NOMO-1 treated with dmso at 0.1 percent for 144 hours (cell line): ENCODE measurements around the gene MDGA2.

Experiments used
- DNase-seq: peaks from one replicate; lab custom pipeline; 2025; ENCODE audit not compliant: unreplicated experiment; lab: John Stamatoyannopoulos, UW

Gene MDGA2

DNA sequence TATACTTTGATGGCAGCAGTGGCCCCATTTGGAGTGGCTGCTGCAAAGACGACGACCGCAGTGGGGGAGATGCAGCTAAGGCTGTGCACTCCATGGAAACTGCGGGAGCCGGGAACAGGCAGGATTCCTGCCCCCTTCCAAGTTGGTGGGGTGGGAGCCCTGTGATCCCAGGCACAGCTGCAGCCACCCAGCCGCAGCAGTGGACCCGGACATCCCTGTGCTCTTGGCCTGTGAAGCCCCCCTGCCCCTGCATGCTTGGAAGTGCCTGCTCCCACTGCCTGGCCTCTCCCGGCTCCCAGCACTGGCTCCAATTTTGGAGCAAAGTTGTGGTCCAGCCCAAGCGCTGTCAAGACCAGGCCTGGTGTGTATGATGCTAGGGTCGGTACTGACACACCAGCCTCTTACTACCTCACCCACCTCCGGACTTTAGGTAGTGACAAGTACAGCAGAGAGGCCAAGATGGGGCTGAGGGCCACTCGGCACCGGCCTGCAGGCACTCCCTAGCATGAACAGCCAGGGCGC is 521.1 kb downstream of the MDGA2 start:
- DNase-seq: no peak

DNA sequence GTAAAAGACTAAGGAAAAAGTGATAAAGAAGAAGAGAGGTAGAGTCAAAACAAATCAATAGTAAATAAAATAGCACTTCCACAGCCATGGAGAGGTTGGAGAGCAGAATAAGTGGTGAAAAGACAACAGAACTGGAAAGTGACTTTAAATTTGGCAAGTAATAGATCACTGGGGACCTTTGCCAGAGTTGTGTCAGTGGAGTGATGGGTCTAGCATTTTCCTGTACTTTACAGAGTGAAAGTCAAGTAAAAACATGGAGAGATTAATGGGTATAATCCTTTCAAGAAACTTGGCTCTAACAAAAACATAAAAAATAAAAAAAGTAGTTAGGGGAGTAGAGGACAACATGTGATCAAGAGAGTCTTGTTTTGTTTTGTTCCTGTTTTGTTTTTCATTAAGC is 521.7 kb downstream of the MDGA2 start:
- DNase-seq: no peak

DNA sequence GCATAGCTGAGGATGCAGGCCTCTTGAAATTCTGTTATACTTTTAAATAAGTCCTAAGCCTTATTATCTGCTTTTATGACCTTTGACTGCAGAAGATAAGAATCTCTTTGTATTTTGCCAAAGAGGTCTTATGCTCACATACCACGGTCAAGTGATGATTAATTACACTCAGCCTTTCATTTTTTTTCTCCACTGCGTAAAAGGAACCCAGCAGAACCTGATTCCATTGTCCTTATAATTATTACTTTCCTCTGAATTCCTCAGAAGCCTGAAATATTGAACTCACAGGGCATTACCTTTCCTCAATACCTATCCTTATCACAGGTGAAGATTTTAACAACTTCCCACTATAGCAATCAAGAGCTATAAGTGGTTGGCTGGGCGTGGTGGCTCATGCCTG is 525.1 kb downstream of the MDGA2 start:
- no peak for DNase-seq

DNA sequence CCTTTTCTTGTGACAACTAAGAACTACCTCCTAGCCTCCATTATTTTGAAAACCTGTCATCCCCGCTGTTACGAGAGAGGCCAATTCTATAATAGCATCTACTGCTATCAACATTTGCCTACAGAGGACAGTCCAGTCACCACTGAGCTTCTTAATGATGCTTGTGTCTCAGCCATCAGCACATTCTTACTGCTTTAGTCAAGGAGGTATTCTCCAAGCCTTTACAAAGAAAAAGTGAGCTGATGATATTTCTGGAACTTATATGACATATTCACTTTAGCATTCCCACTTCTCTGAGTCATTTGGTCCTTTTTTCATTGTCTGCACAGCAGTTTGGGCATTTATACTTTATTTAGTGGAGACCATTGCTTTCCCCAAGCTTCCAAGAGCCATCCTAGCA is 526.1 kb downstream of the MDGA2 start:
- DNase-seq: no peak

DNA sequence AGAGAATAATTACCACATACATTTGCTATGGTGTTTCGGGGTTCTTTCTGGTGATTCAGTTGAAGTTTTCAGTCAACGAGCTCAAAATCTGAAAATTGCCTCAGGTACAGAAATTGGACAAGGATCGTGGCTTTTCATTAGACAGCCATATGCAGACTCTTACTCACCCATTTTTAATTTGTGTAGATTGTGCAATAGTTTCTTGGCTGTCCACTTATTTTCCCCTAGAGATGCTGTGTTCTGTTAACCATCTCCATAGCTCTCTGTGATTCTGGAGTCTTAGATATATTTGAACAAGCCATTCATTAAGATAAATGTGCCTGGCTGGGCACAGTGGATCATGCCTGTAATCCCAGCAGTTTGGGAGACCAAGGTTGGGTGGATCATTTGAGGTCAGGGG is 526.7 kb downstream of the MDGA2 start:
- DNase-seq: no peak

DNA sequence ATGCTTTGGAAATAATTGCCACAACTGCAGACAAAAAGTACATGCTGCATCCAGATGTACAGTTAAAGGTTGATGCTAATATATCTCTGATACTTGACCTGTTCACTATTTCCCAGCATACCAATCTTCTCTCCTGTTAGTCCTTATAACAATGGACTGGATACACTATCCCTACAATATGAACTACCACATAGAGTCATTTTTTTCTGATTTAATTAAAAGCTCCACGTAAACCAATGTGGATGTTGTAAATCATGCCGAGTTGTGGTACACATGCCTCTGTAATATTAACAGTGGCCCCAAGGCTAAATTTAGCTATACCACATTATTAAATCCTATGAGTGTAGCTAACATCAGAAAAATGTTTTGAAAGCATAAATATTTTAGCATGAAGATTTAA is 554.8 kb downstream of the MDGA2 start:
- no peak for DNase-seq

DNA sequence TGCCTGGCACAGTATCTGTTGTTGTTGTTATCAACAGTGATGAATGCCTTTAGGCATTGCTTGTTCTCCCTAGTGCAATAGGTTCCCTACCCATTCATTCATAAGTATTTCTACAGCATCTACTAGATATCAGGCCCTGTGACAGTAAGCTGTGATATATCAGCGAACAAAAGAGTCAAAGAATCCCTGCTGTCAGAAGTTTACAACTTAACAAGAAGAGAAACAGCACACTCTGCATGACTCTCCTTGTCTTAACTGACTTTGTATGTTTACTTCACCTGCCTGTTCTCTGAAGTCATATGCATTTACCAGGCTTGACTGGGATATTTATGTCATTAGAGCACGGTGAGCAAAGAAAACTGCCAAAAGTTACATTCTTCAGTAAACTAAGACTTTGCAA is 571.6 kb downstream of the MDGA2 start:
- no peak for DNase-seq

DNA sequence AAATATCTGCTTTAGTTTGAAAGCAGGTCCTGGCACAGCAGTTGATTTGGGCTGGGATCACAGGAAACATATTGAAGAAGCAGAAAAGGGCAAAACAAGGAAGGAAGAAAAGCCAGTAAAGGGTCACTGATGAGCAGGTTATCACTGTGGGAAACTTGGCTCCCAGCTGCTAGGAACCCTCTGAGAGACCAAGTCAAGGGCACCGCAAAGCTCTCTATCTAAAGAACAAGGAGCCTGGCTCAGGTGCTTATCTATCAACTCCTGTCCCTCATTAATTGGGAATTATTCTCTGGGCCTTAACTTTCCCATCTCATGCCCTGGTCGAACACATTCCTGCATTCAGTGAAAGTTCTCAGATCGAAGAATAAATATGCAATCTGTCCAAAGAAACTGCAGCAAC is 572.9 kb downstream of the MDGA2 start:
- DNase-seq: no peak

DNA sequence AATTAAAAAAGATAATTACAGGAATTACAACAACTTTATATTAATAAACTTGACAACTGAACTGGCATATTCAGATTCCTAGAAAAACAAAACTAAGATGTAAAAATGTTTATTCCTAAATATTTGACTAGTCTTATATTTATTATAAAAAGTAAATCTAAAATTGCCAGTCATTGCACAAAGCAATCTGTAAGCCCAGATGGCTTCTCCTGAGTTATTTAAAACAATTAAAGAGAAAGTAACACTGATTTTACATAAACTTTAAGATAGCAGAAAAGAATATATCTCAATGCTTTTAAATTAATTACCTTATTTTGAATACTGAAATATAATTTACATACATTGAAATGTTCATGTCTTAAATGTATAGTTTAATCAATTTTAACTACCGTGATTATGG is 589.7 kb downstream of the MDGA2 start:
- no peak for DNase-seq

DNA sequence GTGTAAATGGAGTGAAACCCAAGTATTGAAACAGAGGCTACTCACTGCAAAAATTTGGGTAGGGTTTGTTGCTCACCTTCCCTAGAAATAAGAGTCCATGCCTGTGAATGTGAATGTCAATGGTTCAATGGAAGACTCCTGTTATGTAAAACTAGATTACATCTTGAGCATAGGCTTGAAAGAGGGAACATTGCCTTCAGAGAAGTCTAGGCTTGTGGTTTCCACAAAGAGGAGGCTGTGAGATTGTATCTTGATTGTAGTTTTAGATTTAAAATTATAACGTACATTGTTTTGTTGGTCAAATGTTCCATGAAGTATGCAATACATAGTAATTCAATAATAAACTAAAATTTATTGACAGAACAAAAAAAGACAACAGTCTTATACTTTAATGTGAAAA is 610.1 kb downstream of the MDGA2 start:
- no peak for DNase-seq

DNA sequence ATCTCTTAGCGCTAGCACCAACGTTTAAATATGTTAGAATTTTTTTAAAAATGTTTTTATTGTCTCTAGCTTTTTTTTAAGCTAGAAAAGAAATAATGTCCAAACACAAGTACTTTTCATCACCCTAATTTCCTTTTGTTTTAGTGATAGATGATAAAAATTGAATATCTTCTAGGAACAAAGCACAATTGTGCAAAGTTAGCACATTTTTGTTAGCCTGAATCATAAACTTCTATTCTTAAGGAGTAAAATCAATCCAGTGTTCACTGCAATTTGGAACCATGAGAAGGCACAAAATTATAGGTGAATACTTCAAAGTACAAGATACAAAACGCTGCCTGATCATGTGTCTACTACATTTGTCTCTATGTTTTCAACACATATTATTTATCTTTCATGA is 615.4 kb downstream of the MDGA2 start:
- DNase-seq: no peak

DNA sequence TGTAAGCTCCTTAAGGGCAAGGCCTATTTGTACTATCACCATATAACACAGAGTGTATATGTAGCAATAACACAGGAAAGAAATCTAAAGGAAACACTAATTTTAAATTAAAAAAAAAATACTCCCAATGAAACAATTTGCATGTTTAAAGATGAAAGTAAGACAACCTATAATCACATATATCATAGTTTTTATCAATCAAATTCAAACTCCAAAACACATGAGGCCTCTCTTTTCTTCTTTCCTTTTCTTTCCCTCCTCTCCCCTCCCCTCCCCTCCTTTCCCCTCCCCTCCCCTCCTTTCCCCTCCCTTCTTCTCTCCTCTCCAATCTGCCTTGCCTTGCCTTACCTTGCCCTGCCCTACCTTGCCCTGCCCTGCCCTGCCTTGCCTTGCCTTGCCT is 618.0 kb downstream of the MDGA2 start:
- DNase-seq: no peak

DNA sequence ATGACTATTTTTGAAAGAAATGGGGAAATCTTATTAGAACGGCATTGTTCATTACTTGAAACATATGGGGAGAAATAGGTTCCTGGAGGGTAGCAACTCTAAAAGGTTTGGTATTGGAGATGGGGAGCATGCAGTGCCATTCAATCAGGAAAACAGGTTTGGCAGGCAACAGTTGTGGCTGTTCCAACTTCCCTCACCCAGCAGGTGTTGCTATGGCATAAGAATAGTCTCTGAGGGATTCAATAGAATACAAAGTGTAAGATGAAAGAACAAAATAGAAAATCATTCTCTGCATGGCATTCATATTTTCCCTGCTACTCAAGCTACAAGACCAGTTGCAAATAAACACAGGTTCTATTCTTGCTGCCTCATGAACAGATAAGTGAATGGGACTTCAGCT is 630.6 kb downstream of the MDGA2 start:
- no peak for DNase-seq

DNA sequence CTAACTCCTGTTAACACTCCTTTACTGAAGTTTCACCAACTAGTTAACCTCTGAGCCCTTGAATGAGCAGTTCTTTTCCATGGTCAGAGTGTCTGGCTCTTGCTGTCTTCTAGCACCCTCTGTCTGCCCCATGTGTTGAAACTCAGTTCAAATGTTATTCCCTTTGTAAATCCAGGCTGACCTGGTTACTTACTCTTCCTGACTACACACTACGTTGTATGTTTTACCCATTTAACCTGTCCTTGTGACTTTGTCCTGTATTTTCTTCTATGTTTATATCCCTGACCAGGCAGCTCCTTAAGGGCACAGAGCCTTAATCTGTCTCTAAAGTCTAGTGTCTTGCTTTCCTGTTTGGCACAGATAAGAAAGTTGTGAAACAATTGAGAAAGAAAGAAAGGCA is 634.9 kb downstream of the MDGA2 start:
- no peak for DNase-seq

DNA sequence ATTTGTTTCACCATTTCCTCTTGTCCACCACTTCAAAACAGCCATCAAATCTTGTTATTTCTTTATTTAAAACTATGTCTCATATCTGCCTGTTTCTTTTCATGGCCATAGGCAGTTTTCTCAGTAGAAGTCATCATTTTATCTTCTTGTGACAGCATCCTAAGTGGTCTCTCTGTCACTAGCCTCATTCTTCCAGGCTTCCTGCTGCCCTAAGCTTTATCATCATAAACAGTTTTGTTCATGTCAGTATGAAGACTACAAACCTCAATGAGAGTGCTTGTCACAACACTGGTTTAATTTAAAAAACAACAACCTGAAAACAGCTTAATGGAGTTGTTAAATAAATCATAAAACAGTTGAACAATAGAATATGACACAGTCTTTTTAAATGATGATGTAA is 636.1 kb downstream of the MDGA2 start:
- DNase-seq: no peak

DNA sequence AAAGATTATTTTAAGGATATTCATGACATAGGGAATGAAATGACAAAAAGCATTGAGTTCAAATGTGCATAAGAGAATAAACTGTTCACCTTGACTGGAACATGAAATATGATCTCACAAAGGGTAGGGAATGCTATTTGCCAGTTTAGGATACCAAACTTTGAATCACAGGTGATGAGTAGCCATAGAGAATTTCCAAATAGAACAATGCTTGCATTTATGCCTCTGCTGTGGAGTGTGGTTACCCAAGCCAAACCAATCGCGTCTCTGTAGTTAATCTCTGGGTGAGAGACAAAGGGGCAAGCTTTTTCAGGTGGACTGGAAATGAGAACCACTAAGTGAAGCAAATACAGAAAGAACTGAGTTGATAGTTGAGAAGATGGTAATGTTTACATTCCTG is 652.7 kb downstream of the MDGA2 start:
- DNase-seq: no peak

DNA sequence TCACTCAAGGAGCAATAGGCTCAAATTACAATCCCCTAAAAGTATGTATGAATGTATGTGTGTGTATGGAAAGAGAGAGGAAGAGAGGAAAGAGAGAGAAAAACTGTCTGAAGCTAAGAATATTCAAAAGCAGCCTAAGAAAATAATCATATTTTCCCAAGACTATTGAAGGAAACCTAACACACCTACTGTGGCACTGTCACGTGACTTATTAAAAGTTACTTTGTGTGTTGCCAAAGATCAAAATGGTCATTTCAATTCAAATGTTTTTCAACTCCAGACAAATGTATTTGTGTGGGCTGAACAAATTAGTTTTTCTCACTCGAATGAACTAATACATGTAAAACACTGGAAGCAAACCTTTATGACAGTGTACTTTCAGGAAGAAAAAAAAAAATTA is 654.9 kb downstream of the MDGA2 start:
- no peak for DNase-seq

DNA sequence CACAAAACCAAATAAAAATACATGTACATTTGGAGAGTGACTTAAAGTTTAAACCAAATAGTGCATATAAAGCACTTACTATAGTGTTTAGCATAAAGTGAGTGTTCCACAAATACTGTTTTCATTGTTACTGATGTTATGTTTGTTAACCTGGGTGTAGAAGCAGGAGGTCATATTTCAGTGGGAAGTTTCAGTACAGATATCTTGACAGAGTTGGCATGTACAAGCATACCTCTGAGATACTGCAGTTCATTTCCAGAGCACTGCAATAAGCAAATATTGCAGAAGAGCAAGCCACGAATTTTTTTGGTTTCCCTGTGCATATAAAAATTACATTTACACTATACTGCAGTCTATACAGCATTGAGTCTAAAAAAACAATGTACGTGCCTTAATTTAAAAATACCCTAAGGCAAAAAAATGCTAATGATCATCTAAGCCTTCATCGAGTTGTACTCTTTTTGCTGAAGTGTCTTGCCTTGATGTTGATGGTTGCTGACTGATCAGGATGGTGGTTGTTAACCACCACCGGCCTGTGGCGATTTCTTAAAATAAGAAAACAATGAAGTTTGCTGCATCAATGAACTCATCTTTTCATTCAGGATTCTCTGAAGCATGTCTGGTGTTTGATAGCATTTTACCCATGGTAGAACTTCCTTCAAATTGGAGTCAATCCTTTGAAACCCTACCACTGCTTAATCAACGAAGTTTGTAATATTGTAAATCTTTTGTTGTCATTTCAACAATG is 662.7 kb downstream of the MDGA2 start:
- DNase-seq: no peak

DNA sequence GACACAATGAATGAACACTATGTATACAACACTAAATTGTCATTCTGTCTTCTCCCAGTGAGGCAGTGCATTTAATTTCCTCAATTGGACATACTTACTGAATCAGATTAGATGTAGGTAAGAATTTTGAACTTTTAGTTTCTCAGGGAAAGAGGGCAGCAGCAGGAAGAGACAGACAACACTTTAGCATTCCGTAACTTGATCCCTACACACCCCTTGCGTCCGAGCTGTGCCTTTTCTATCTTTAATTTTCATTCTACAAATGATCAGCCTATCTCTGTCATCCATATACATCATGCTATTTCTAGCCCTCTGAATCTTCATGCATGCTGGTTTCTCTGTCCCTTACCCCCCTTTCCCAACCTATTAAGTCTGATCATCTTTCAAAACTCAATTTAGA is 665.8 kb downstream of the MDGA2 start:
- DNase-seq: no peak

DNA sequence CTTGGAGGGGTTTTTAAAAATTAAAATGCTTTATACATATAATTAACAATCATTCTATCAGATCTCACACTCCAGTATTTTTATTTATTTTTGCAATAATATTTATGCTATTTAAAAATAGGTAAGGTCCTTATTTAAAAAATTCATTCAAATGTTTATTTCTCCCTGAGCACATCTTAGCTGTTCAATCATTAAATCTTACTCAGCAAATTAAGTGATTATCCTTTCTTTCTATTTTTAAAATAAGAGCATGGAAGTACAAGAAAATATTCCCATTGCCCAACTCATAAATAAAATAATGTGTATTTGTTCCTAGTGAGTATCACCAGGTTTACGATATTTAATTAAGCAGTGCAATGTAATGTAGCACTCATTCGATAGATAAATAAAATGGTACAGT is 666.7 kb downstream of the MDGA2 start:
- DNase-seq: no peak

DNA sequence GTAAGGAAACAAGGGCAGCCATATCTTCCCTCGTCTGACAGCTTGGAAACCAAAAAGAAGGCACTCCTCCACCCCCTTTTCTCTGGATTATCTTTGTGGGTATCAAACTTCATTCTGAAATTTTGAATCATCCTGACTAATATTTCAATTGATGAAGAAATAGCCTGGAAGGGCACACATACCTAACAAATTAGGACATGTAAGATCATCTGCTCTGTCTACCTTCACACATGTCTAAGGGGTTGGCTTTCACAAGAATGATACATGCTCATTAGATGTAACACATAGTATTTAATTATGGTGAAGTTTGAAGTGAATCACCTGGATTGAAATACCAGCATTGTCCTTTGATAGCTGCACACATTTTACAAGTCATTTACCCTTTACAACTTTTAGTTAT is 675.7 kb downstream of the MDGA2 start:
- DNase-seq: no peak

DNA sequence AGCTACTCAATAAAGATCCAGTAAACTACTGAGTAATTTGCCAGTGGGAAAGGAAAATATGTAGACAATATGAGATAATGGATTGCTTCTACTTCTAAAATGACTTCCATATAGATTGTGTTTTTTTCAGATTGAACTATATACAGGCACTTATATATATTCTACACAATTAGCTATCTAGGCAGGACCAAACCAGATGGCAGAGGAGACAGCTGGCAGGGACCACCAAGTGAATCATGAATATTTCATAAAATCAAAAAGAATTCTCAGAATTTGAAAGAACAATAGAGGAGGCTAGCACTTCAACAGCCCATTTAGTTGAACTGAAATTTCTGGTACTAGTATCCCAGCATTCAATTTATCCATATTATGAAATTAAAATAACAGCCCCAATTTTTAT is 685.8 kb downstream of the MDGA2 start:
- DNase-seq: no peak

DNA sequence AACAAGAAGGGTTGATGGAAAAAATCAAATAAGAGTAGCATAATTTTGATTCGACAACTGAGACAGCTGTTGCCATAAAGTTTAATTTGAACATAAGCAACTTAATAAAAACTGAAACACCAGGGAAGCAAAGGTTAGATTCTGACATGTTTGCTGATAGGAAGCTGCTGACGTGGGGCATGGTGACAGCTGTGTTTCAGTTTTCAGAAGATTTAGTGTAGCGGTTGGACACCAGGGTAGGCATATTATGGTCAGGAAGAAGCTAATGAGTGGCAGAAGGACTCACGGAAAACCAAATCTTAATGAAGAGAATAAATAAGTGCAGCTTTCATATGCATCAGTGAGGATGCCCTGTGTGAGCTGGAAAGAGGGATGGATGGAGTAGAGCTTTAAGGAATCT is 687.1 kb downstream of the MDGA2 start:
- DNase-seq: no peak
